ENCODE results near the gene NOX1. TPM values are rescaled to one million over a fixed set of nuclear protein-coding genes. Genes with fewer than 3 reads are reported as not detected.

The NOX1 gene
- total and polyA plus RNA-seq, 2 of the 13 experiments (the other 11 are each of a cell fraction or from before 2014, with no cell fraction given) = 0.07 TPM; not detected in 1

DNA sequence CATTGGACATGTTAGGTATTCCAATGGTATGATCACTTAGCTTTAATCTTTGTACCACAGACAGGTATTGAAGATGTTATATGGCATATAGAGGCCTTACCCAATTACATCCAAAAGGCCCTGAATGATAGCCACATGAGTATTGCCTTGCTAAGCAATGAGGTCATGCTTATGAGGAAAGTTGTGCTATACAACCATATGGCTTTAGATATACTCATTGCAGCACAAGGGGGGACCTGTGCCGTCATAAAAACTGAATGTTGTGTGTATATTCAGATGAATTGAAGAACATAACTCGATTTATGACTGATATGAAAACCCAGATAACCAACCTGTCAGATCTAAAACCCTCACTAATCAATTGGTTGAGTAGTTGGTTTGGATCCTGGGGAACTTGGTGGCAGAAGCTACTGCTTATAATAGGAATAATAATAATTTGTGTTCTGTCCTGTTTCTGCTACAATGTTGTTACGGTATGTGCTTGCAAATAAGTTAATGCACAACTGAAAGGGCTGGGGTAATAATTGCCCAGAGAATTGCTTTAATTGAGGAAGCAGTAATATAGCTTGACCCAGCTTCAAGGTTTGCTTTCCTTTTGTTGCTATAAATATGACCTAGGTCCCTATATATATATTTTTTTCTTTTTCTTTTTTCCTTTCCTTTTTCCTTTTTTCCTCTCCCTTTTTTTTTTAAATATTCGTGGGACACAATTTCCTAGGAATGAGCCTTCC lies 75.5 kb downstream of the NOX1 start:
- in situ Hi-C loops (cut with HindIII; ENCODE audit: extremely low pct_ligation_motif_present, low pct_unique_long_range_greater_than_20kb) (no loop called here), intact Hi-C loops (cut with micrococcal nuclease; ENCODE audit: unreplicated experiment) (no loop called here)
- ChIA-PET CTCF (ENCODE audit: low intra/inter-chr PET ratio, low total read pairs) (no interaction called here), POLR2A (no interaction called here)
- DNase-seq (ENCODE audit: low spot score) = no peak
- H3K27me3 ChIP-seq (ENCODE audit: control insufficient read depth in 1 of 2, insufficient read depth in 2 of 2, low read length in 2 of 2) = no peaks in the 10 kb centered on the region
- FAIRE-seq = no peak
- H3K27ac ChIP-seq (ENCODE audit: extremely low read length, insufficient read depth, low read length) = no peak overlapping the region
- no peak overlapping the region for H3K4me2 ChIP-seq (ENCODE audit: low read depth, low read length)
- no peaks in the 10 kb centered on the region for H4K20me1 ChIP-seq (ENCODE audit: insufficient read depth, low read length)
- H3K4me1 ChIP-seq (ENCODE audit: insufficient read depth, low read length) = no peaks in the 10 kb centered on the region
- 0% methylated on average over 4 of the region's 4 CpGs for WGBS (ENCODE audit: low lambda C conversion rate)
- BruUV-seq (replicated peaks) = no TSS peak
- H3K9ac ChIP-seq (ENCODE audit: insufficient read depth, low read depth, low read length) = no peak overlapping the region
- H2AFZ ChIP-seq (ENCODE audit: low read length) = no peak overlapping the region
- H3K79me2 ChIP-seq (ENCODE audit: insufficient read depth, low read length) = no peaks in the 10 kb centered on the region
- H3K9me3 ChIP-seq (ENCODE audit: low read length) = no peaks in the 10 kb centered on the region
- no peak for ATAC-seq
- H3K4me3 ChIP-seq (replicated peaks in 1 of 3; ENCODE audit: insufficient read depth in 1 of 3, low read depth in 2 of 3, low read length in 3 of 3) = no peak overlapping the region
- TF ChIP-seq ZNF720 (CRISPR knock-in tag; IDR thresholded peaks at IDR 0.05) (no peak), PCBP1 (IDR thresholded peaks at IDR 0.05; ENCODE audit: borderline replicate concordance, low read depth, low read length) (no peak), ATF1 (CRISPR knock-in tag; IDR thresholded peaks at IDR 0.05) (no peak), MTF1 (CRISPR knock-in tag; IDR thresholded peaks at IDR 0.05) (no peak), ZNF382 (CRISPR knock-in tag; IDR thresholded peaks at IDR 0.05; ENCODE audit: borderline replicate concordance) (no peak), HOXA9 (CRISPR knock-in tag; IDR thresholded peaks at IDR 0.05; ENCODE audit: borderline replicate concordance) (no peak), CENPT (CRISPR knock-in tag; IDR thresholded peaks at IDR 0.05; ENCODE audit: low read depth) (no peak), SIX1 (CRISPR knock-in tag; IDR thresholded peaks at IDR 0.05; ENCODE audit: borderline replicate concordance) (no peak)
- TF ChIP-seq, protein P1, sequence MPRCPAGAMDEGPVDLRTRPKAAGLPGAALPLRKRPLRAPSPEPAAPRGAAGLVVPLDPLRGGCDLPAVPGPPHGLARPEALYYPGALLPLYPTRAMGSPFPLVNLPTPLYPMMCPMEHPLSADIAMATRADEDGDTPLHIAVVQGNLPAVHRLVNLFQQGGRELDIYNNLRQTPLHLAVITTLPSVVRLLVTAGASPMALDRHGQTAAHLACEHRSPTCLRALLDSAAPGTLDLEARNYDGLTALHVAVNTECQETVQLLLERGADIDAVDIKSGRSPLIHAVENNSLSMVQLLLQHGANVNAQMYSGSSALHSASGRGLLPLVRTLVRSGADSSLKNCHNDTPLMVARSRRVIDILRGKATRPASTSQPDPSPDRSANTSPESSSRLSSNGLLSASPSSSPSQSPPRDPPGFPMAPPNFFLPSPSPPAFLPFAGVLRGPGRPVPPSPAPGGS (CRISPR knock-in tag; IDR thresholded peaks at IDR 0.05) = no peak
- TF ChIP-seq, protein P2, sequence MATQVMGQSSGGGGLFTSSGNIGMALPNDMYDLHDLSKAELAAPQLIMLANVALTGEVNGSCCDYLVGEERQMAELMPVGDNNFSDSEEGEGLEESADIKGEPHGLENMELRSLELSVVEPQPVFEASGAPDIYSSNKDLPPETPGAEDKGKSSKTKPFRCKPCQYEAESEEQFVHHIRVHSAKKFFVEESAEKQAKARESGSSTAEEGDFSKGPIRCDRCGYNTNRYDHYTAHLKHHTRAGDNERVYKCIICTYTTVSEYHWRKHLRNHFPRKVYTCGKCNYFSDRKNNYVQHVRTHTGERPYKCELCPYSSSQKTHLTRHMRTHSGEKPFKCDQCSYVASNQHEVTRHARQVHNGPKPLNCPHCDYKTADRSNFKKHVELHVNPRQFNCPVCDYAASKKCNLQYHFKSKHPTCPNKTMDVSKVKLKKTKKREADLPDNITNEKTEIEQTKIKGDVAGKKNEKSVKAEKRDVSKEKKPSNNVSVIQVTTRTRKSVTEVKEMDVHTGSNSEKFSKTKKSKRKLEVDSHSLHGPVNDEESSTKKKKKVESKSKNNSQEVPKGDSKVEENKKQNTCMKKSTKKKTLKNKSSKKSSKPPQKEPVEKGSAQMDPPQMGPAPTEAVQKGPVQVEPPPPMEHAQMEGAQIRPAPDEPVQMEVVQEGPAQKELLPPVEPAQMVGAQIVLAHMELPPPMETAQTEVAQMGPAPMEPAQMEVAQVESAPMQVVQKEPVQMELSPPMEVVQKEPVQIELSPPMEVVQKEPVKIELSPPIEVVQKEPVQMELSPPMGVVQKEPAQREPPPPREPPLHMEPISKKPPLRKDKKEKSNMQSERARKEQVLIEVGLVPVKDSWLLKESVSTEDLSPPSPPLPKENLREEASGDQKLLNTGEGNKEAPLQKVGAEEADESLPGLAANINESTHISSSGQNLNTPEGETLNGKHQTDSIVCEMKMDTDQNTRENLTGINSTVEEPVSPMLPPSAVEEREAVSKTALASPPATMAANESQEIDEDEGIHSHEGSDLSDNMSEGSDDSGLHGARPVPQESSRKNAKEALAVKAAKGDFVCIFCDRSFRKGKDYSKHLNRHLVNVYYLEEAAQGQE (IDR thresholded peaks at IDR 0.05; ENCODE audit: borderline replicate concordance in 1 of 2, low read depth in 1 of 2, low read length in 2 of 2) = no peak
- H3K36me3 ChIP-seq (replicated peaks in 1 of 2; ENCODE audit: control insufficient read depth in 1 of 2, insufficient read depth in 2 of 2, low read length in 2 of 2) = no peaks in the 10 kb centered on the region
